GM19099 (cell line): ENCODE data around the gene CMTR1.

Experiments used
- POLR2A ChIP-seq: IDR thresholded peaks from 3 replicates; pipeline ENCODE4 v1.6.1; 2011; ENCODE audit warnings: low read depth; ENCODE audit not compliant: insufficient read length; ENCODE audit errors: extremely low read depth

CMTR1 gene

GRCh38 chr6:37456126-37456525 is 23.1 kb downstream of the CMTR1 start:
- TF ChIP-seq POLR2A, result no peak

GRCh38 chr6:37456816-37457560 is 24.0 kb downstream of the CMTR1 start:
- no peak for TF ChIP-seq POLR2A

GRCh38 chr6:37459981-37460800 is 27.2 kb downstream of the CMTR1 start:
- no peak for TF ChIP-seq POLR2A

GRCh38 chr6:37460805-37461204 is 27.8 kb downstream of the CMTR1 start:
- TF ChIP-seq POLR2A, result no peak

- TF ChIP-seq POLR2A, result no peak
Observed at GRCh38 chr6:37463110-37463509, 30.1 kb downstream of the CMTR1 start.

GRCh38 chr6:37467718-37468117 is 34.7 kb downstream of the CMTR1 start:
- no peak for TF ChIP-seq POLR2A

- no peak for TF ChIP-seq POLR2A
Observed at GRCh38 chr6:37473364-37474095, 40.5 kb downstream of the CMTR1 start.

GRCh38 chr6:37474316-37474715 is 41.3 kb downstream of the CMTR1 start:
- TF ChIP-seq POLR2A, result no peak

GRCh38 chr6:37477191-37477590 is 44.2 kb downstream of the CMTR1 start:
- TF ChIP-seq POLR2A, result no peak

GRCh38 chr6:37477656-37478435 is 44.8 kb downstream of the CMTR1 start:
- no peak for TF ChIP-seq POLR2A

- TF ChIP-seq POLR2A, result no peak
Observed at GRCh38 chr6:37478827-37479226, 45.8 kb downstream of the CMTR1 start.

- TF ChIP-seq POLR2A, result no peak
Observed at GRCh38 chr6:37479266-37479854, 46.3 kb downstream of the CMTR1 start.

GRCh38 chr6:37480118-37480736 is 47.2 kb downstream of the CMTR1 start:
- TF ChIP-seq POLR2A, result no peak
